ENCODE results near the gene BHLHE23.

BHLHE23 gene

GRCh38 chr20:62984666-62985443 is 21.9 kb downstream of the BHLHE23 start:
- TF ChIP-seq POLR2AphosphoS5 (IDR thresholded peaks at IDR 0.05; ENCODE audit: low read depth, low read length) (no peak), TAF1 (IDR thresholded peaks at IDR 0.05; ENCODE audit: borderline replicate concordance, insufficient read depth, low read length) (no peak), REST (IDR thresholded peaks at IDR 0.05; ENCODE audit: insufficient read depth in 1 of 2, low read depth in 2 of 2, low read length in 2 of 2) (no peak), FOXP2 (optimal IDR thresholded peaks at IDR 0.05; ENCODE audit: borderline replicate concordance, extremely low read depth, extremely low read length, insufficient read depth) (no peak), SIN3A (IDR thresholded peaks at IDR 0.05; ENCODE audit: borderline replicate concordance, insufficient read depth, low read length) (no peak)

GRCh38 chr20:62983210-62983609 is 23.6 kb downstream of the BHLHE23 start:
- TF ChIP-seq FOXP2 (optimal IDR thresholded peaks at IDR 0.05; ENCODE audit: borderline replicate concordance, extremely low read depth, extremely low read length, insufficient read depth), result no peak
- no peak for TF ChIP-seq REST (IDR thresholded peaks at IDR 0.05; ENCODE audit: insufficient read depth in 1 of 2, low read depth in 2 of 2, low read length in 2 of 2)
- no peak for TF ChIP-seq SIN3A (IDR thresholded peaks at IDR 0.05; ENCODE audit: borderline replicate concordance, insufficient read depth, low read length)
- no peak for TF ChIP-seq TAF1 (IDR thresholded peaks at IDR 0.05; ENCODE audit: borderline replicate concordance, insufficient read depth, low read length)
- TF ChIP-seq POLR2AphosphoS5 (IDR thresholded peaks at IDR 0.05; ENCODE audit: low read depth, low read length), result no peak

- no peak for TF ChIP-seq FOXP2 (optimal IDR thresholded peaks at IDR 0.05; ENCODE audit: borderline replicate concordance, extremely low read depth, extremely low read length, insufficient read depth)
- no peak for TF ChIP-seq SIN3A (IDR thresholded peaks at IDR 0.05; ENCODE audit: borderline replicate concordance, insufficient read depth, low read length)
- no peak for TF ChIP-seq TAF1 (IDR thresholded peaks at IDR 0.05; ENCODE audit: borderline replicate concordance, insufficient read depth, low read length)
- no peak for TF ChIP-seq REST (IDR thresholded peaks at IDR 0.05; ENCODE audit: insufficient read depth in 1 of 2, low read depth in 2 of 2, low read length in 2 of 2)
- no peak for TF ChIP-seq POLR2AphosphoS5 (IDR thresholded peaks at IDR 0.05; ENCODE audit: low read depth, low read length)
Measured at GRCh38 chr20:62982124-62983075, 24.4 kb downstream of the BHLHE23 start.

- no peak for TF ChIP-seq TAF1 (IDR thresholded peaks at IDR 0.05; ENCODE audit: borderline replicate concordance, insufficient read depth, low read length)
- TF ChIP-seq SIN3A (IDR thresholded peaks at IDR 0.05; ENCODE audit: borderline replicate concordance, insufficient read depth, low read length), result no peak
- no peak for TF ChIP-seq REST (IDR thresholded peaks at IDR 0.05; ENCODE audit: insufficient read depth in 1 of 2, low read depth in 2 of 2, low read length in 2 of 2)
- TF ChIP-seq POLR2AphosphoS5 (IDR thresholded peaks at IDR 0.05; ENCODE audit: low read depth, low read length), result no peak
- TF ChIP-seq FOXP2 (optimal IDR thresholded peaks at IDR 0.05; ENCODE audit: borderline replicate concordance, extremely low read depth, extremely low read length, insufficient read depth), result no peak
Measured at GRCh38 chr20:62980970-62981369, 25.8 kb downstream of the BHLHE23 start.
